ENCODE data around the gene SCN4A.
"Not testable (repeated sequence)": the region's sequence is repeated elsewhere in the genome, so short reads cannot be mapped to it uniquely, and the experiment has no call there.

Gene SCN4A

DNA sequence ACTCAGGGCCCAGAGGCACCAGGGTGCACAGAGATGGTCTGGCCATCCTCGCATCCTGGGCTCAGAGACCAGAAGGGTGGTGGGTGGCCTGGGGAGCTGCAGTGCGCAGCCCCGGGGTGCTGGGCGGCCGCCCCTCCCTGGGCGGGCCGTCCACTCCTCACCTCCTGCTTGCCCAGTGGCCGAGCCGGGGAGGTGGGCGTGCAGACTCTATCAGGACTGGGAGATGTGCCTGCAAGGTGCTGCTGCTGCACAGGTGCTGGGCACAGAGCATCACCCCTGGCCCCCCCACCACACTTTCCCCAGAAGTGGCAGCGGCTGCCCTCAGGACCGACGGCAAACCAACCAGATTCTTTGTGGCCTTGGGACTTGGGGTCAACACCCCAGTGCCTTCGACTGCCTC, at the start of gene SCN4A:
Gene SCN4A (minus strand): TSS at position 123 of the 400 bp plus-strand sequence. CDS start 77 bp downstream, at position 46.
- TF ChIP-seq POLR2A (IDR thresholded peaks at IDR 0.05; ENCODE audit: extremely low read depth, insufficient read length) (no peak), MYC (IDR thresholded peaks at IDR 0.05; ENCODE audit: low read depth, low read length) (no peak)
- TF ChIP-seq, protein P1, sequence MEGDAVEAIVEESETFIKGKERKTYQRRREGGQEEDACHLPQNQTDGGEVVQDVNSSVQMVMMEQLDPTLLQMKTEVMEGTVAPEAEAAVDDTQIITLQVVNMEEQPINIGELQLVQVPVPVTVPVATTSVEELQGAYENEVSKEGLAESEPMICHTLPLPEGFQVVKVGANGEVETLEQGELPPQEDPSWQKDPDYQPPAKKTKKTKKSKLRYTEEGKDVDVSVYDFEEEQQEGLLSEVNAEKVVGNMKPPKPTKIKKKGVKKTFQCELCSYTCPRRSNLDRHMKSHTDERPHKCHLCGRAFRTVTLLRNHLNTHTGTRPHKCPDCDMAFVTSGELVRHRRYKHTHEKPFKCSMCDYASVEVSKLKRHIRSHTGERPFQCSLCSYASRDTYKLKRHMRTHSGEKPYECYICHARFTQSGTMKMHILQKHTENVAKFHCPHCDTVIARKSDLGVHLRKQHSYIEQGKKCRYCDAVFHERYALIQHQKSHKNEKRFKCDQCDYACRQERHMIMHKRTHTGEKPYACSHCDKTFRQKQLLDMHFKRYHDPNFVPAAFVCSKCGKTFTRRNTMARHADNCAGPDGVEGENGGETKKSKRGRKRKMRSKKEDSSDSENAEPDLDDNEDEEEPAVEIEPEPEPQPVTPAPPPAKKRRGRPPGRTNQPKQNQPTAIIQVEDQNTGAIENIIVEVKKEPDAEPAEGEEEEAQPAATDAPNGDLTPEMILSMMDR (IDR thresholded peaks at IDR 0.05; ENCODE audit: low read depth, low read length): no peak
- TF ChIP-seq, protein P2, sequence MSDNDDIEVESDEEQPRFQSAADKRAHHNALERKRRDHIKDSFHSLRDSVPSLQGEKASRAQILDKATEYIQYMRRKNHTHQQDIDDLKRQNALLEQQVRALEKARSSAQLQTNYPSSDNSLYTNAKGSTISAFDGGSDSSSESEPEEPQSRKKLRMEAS (IDR thresholded peaks at IDR 0.05; ENCODE audit: low read depth, low read length): no peak
- DNase-seq (ENCODE audit: low read depth): no peak
- no peak within 1 kb of the TSS for H3K4me3 ChIP-seq (ENCODE audit: low read depth, low read length)

DNA sequence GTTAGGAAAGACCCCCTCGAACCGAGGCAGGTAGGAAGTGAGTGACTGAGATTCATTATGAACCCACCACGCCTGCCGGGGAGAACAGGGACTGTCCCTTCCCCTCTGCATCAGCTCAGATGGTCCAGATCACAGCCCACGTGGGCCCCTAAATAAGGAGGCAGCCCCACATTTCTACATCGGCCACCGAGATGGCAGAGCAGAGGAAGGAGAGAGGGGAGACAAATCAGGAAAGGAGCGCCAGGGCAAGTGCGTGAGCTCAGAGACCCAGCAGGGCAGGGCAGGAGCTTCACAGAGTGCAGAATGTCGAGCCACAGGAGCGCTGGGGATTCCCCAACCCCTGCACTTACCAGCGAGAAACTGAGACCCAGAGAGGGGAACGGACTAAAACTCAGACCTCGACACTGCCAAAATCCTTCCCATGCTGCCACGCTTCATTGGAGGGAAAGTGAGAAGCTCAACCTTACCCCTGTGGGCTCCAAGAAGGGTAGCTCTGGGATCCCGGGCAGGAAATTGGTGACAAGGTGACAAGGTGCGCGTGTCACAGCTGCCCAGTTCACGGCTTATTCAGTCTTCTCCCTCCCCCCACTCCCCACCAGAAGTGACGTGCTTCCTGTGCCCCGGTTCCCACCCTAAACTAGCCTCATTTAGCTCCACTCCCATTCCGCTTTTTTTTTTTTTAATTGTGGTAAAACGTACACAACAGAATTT, 47.5 kb upstream of the SCN4A start, which contains the start of gene ICAM2:
Gene ICAM2 (minus strand): TSS at position 578 of the 711 bp plus-strand sequence. CDS start 13,942 bp downstream, outside the sequence.
- peak; percentile 23 for TF ChIP-seq POLR2A (IDR thresholded peaks at IDR 0.05; ENCODE audit: extremely low read depth, insufficient read length)
- TF ChIP-seq, protein P1 (IDR thresholded peaks at IDR 0.05; ENCODE audit: low read depth, low read length): no peak
- TF ChIP-seq, protein P2 (IDR thresholded peaks at IDR 0.05; ENCODE audit: low read depth, low read length): 0 out of 2 replicates have a peak, but pooled peaks have one; percentile 14
- DNase-seq (ENCODE audit: low read depth): peak; percentile 72
- peak within 1 kb of the TSS; percentile 56 for H3K4me3 ChIP-seq (ENCODE audit: low read depth, low read length)

DNA sequence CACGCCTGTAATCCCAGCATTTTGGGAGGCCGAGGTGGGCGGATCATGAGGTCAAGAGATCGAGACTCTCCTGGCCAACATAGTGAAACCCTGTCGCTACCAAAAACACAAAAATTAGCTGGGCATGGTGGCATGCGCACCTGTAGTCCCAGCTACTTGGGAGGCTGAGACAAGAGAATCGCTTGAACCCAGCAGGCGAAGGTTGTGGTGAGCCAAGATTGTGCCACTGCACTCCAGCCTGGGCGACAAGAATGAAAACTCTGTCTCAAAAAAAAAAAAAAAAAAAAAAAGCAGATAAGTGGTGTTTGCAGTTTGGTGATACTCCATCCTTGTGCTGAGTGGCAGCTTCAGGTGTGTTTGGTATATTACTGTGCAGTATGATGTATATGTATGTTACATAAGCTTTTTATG, 46.8 kb upstream of the SCN4A start:
- DNase-seq (ENCODE audit: low read depth): not testable (repeated sequence)
- peak overlapping the region; percentile 56 for H3K4me3 ChIP-seq (ENCODE audit: low read depth, low read length)

DNA sequence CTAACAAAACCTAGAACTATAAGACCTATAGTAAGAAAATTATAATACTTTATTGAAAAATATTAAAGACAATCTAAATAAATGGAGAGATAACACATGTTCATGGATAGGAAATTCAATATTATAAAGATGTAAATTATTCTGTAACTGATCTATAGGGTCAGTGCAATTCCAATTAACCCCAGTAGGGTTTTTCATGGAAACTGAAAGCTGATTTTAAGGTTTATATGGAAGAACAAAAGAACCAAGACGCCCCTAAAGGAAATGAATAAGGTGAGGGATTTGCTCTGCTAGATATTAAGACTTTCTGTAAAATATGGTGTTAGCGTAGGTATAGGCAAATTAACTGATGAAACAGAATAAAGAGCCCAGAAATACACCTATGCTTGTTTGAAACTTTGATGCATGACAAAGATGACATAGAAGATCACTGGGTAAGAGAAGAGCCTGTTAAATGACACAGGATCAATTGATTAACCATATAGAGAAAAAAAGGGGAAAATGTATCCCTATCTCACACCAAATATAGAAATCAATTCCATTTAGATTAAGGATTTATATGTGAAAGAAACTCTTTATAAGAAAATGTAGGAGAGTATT, 44.8 kb upstream of the SCN4A start:
- DNase-seq (ENCODE audit: low read depth): no peak
- H3K4me3 ChIP-seq (ENCODE audit: low read depth, low read length): no peak overlapping the region
- TF ChIP-seq, protein P2 (IDR thresholded peaks at IDR 0.05; ENCODE audit: low read depth, low read length): no peak
- TF ChIP-seq POLR2A (IDR thresholded peaks at IDR 0.05; ENCODE audit: extremely low read depth, insufficient read length) (no peak), MYC (IDR thresholded peaks at IDR 0.05; ENCODE audit: low read depth, low read length) (no peak)
- TF ChIP-seq, protein P1 (IDR thresholded peaks at IDR 0.05; ENCODE audit: low read depth, low read length): no peak

DNA sequence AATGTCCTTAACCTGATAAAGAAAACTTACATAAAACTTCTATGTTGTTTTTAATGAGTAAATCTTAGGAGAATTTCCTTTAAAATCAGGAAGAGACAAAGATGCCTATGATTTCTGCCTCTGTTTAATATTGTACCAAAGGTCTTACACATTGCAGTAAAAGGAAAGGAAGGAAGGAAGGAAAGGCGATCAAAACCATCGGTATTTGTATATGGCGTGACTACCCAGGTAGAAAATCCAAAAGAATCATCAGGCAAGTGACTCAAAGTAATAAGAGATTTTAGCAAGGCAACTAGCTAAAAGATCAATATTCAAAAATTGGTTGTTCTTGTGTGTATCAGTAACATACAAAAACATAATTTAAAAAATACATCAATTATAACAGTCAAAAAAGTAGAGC, 44.3 kb upstream of the SCN4A start:
- TF ChIP-seq, protein P2 (IDR thresholded peaks at IDR 0.05; ENCODE audit: low read depth, low read length): no peak
- no peak for TF ChIP-seq MYC (IDR thresholded peaks at IDR 0.05; ENCODE audit: low read depth, low read length)
- TF ChIP-seq POLR2A (IDR thresholded peaks at IDR 0.05; ENCODE audit: extremely low read depth, insufficient read length): no peak
- TF ChIP-seq, protein P1 (IDR thresholded peaks at IDR 0.05; ENCODE audit: low read depth, low read length): no peak
- no peak overlapping the region for H3K4me3 ChIP-seq (ENCODE audit: low read depth, low read length)
- no peak for DNase-seq (ENCODE audit: low read depth)

DNA sequence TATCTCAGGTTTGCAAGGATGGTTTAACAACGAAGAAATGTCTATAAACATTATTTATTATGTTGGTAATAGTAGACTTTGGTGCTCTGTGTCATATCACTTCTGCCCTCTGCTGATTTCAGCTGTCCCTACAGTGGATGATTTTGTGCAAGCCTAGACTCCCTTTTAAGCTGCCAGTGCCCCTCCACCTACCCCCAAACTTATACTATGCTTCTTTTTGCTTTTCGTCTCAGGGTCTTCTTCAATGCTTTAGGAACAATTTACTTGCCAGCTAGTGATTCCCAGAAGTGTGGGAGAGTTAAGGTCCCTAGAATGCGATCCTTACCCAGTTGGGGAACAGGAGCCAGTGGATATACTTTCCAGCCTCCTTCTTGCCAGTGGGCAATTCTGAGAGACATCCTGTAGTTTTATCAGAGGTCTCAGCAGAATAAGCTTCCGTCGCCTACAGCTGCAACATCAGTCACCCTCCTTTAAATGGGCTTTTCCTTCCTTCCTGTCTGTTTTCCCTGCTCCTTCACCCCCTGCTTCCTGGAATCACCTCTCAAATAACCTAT, 43.6 kb upstream of the SCN4A start:
- TF ChIP-seq, protein P1 (IDR thresholded peaks at IDR 0.05; ENCODE audit: low read depth, low read length): no peak
- TF ChIP-seq MYC (IDR thresholded peaks at IDR 0.05; ENCODE audit: low read depth, low read length) (no peak), POLR2A (IDR thresholded peaks at IDR 0.05; ENCODE audit: extremely low read depth, insufficient read length) (no peak)
- TF ChIP-seq, protein P2 (IDR thresholded peaks at IDR 0.05; ENCODE audit: low read depth, low read length): no peak
- DNase-seq (ENCODE audit: low read depth): no peak
- H3K4me3 ChIP-seq (ENCODE audit: low read depth, low read length): no peak overlapping the region

Measured in NB4 (cell line).